CD4-positive, alpha-beta T cell (primary cell): ENCODE data around the gene HIPK3. TPM values are rescaled to one million over a fixed set of nuclear protein-coding genes. Genes with fewer than 3 reads are reported as not detected.

ENCODE experiments used
- ATAC-seq: fragments of 200-7000 bp; cut with Tn5 transposase; one replicate; pipeline ENCODE4 v1.10.0; 2022; ENCODE audit warnings: mild to moderate bottlenecking; ENCODE audit not compliant: poor library complexity
- CTCF ChIA-PET: fragments of 350-600 bp; sonication (Branson Sonifier 250); formaldehyde crosslinking; loops from one replicate; lab custom pipeline; 2021; ENCODE audit warnings: antibody characterized with exemption, inconsistent platforms; lab: Charles Lee
- POLR2A ChIA-PET: fragments of 350-600 bp; sonication (Branson Sonifier 250); formaldehyde crosslinking; loops from one replicate; lab custom pipeline; 2021; ENCODE audit warnings: antibody characterized with exemption, inconsistent platforms; lab: Charles Lee
- DNase-seq, 14 experiments: peaks; one replicate each; pipeline ENCODE4 v3.0.0-alpha.2; 2013 to 2020; ENCODE audit warnings: mixed read lengths in 2 of 14
- H3K27ac ChIP-seq, 2 donors: one replicate each; pipeline versions ENCODE4 v1.5.1 to v1.7.0; 2013; ENCODE audit warnings: low read length in 2 of 2, low read depth in 1 of 2, mild to moderate bottlenecking in 1 of 2
- H3K27me3 ChIP-seq, 2 experiments: 1 replicate in 1 of 2; 2 replicates in 1 of 2; pipeline versions ENCODE4 v1.6.1 to v1.7.0; 2013; ENCODE audit warnings: low read length in 2 of 2, control low read depth in 1 of 2, mild to moderate bottlenecking in 1 of 2, moderate library complexity in 1 of 2; ENCODE audit not compliant: insufficient read depth in 2 of 2, control insufficient read depth in 1 of 2
- H3K36me3 ChIP-seq: one replicate; pipeline ENCODE4 v1.6.1; 2013; ENCODE audit warnings: low read length, control low read depth; ENCODE audit not compliant: insufficient read depth
- H3K4me1 ChIP-seq: one replicate; pipeline ENCODE4 v1.6.1; 2013; ENCODE audit warnings: low read length, control low read depth; ENCODE audit not compliant: insufficient read depth
- H3K4me3 ChIP-seq: one replicate; pipeline ENCODE4 v1.5.1; 2013; ENCODE audit warnings: mild to moderate bottlenecking, low read length, moderate library complexity
- H3K9me3 ChIP-seq, 2 experiments: 1 replicate in 1 of 2; 2 replicates in 1 of 2; pipeline versions ENCODE4 v1.6.1 to v1.7.0; 2013; ENCODE audit warnings: low read length in 2 of 2, mild to moderate bottlenecking in 2 of 2, control low read depth in 1 of 2, moderate library complexity in 1 of 2; ENCODE audit not compliant: control insufficient read depth in 1 of 2, insufficient read depth in 1 of 2
- H3K27ac Mint-ChIP-seq: one replicate; pipeline ENCODE4 v1.8.0; 2020; ENCODE audit warnings: mixed read lengths
- H3K27me3 Mint-ChIP-seq: one replicate; pipeline ENCODE4 v1.8.0; 2021; ENCODE audit warnings: mixed read lengths
- H3K36me3 Mint-ChIP-seq: one replicate; pipeline ENCODE4 v1.8.0; 2021; ENCODE audit warnings: low read depth, mixed read lengths
- H3K4me1 Mint-ChIP-seq: one replicate; pipeline ENCODE4 v1.8.0; 2021; ENCODE audit warnings: low read depth, mixed read lengths
- H3K4me3 Mint-ChIP-seq: one replicate; pipeline ENCODE4 v1.8.0; 2020; ENCODE audit warnings: mild to moderate bottlenecking, mixed read lengths
- H3K9me3 Mint-ChIP-seq: one replicate; pipeline ENCODE4 v1.8.0; 2020; ENCODE audit warnings: mixed read lengths
- CTCF ChIP-seq: fragments of 200-600 bp; IDR thresholded peaks from one replicate; pipeline ENCODE4 v1.8.0; 2022; ENCODE audit warnings: antibody characterized with exemption, mild to moderate bottlenecking
- intact Hi-C, 2 experiments: fragments of 100-400 bp; cut with DNase I in 1 of 2; cut with micrococcal nuclease in 1 of 2; formaldehyde crosslinking; loops; one replicate each; pipeline versions ENCODE4 v1.15.1 to v1.9.0; 2023 to 2025; cut with DNase I, micrococcal nuclease
- total RNA-seq, 174 experiments: library from RNA in 2 of 174; stranded (reverse) in 2 of 174; gene quantifications; one replicate each; pipeline ENCODE4 v1.2.3 and lab custom pipeline; 2021 to 2026

HIPK3 gene
- total RNA-seq, 2 experiments from 2014 or later = 38.1 to 38.9 TPM

GRCh38 chr11:33309118-33309517, 51.9 kb downstream of the HIPK3 start:
- no peaks in the 10 kb centered on the region for H3K27me3 ChIP-seq
- ATAC-seq (no peak), DNase-seq (no peak)
- H3K4me3 ChIP-seq = no peak overlapping the region
- no peaks in the 10 kb centered on the region for H3K36me3 ChIP-seq
- Mint-ChIP-seq H3K9me3 (no peaks in the 10 kb centered on the region), H3K4me3 (no peak overlapping the region), H3K4me1 (peaks cover 63% of the 10 kb centered on the region), H3K27ac (peak overlapping the region; percentile 53), H3K36me3 (peaks cover 6% of the 10 kb centered on the region), H3K27me3 (no peaks in the 10 kb centered on the region)
- H3K27ac ChIP-seq = no peak overlapping the region
- no peaks in the 10 kb centered on the region for H3K9me3 ChIP-seq
- ChIA-PET POLR2A (no interaction called here), CTCF (no interaction called here)
- H3K4me1 ChIP-seq = peaks cover 3% of the 10 kb centered on the region
- TF ChIP-seq CTCF = no peak
- intact Hi-C loops = no loop called here

DNA sequence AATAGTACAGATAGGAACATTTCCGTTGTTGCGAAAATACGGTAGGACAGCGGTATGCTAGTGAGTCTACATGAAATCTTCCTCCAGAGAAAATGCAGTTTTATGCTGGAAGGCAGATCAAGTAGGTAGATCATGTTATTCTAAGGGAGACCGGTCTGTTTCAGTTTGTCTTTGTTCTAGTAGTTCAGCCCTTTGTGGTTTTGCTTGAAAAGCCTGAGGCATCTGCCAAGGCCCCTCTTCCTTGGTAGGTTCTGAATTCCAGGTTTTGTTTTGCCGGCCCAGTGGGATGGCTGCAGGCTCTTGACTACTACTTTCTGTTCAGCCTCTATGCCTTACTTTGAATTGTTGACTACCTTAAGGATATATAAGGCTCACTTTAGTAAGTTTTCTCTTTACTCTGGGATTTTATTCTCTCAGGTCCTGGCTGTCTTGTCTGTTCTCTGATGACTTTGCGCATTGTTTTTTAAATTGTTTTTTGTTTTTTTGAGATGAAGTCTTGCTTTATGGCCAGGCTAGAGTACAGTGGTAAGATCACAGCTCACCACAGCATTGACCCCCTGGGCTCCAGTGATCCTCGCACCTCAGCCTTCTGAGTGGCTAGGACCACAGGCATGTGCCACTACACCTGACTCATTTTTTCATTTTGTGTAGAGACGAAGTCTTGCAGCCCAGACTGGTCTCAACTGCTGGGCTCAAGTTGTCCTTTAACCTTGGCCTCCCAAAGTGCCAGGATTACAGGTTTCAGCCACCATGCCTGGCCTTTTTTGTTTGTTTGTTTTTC, 53.7 kb downstream of the HIPK3 start:
- ATAC-seq = no peak
- peaks cover 11% of the 10 kb centered on the region for H3K36me3 Mint-ChIP-seq
- H3K4me1 ChIP-seq = peaks cover 3% of the 10 kb centered on the region
- H3K27ac Mint-ChIP-seq = peak overlapping the region; percentile 26
- intact Hi-C loops = no loop called here
- no peak for DNase-seq
- CTCF ChIA-PET = no interaction called here
- POLR2A ChIA-PET = no interaction called here
- H3K27me3 Mint-ChIP-seq = no peaks in the 10 kb centered on the region
- no peaks in the 10 kb centered on the region for H3K36me3 ChIP-seq
- no peak for TF ChIP-seq CTCF
- H3K4me3 Mint-ChIP-seq = no peak overlapping the region
- no peaks in the 10 kb centered on the region for H3K9me3 ChIP-seq
- no peak overlapping the region for H3K4me3 ChIP-seq
- H3K27me3 ChIP-seq = no peaks in the 10 kb centered on the region
- H3K27ac ChIP-seq = no peak overlapping the region
- no peaks in the 10 kb centered on the region for H3K9me3 Mint-ChIP-seq
- H3K4me1 Mint-ChIP-seq = peaks cover 60% of the 10 kb centered on the region

DNA sequence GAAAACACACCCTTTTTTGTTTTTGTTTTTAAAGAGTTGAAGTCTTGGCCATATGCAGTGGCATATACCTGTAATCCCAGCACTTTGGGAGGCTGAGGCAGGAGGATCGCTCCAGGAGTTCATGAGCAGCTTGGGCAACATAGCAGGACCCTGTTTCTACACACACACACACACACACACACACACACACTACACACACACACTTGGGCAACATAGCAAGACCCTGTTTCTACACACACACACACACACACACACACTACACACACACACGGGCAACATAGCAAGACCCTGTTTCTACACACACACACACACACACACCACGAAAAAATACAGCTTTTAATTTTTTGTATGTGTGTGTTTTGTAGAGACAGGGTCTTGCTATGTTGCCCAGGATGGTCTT, 54.5 kb downstream of the HIPK3 start:
- no peak for ATAC-seq
- Histone ChIP-seq H3K36me3 (no peaks in the 10 kb centered on the region), H3K27ac (no peak overlapping the region), H3K4me1 (peaks cover 3% of the 10 kb centered on the region), H3K27me3 (no peaks in the 10 kb centered on the region), H3K4me3 (no peak overlapping the region), H3K9me3 (no peaks in the 10 kb centered on the region)
- H3K27me3 Mint-ChIP-seq = no peaks in the 10 kb centered on the region
- no peak for DNase-seq
- TF ChIP-seq CTCF = no peak
- peak overlapping the region; percentile 26 for H3K27ac Mint-ChIP-seq
- CTCF ChIA-PET = no interaction called here
- peaks cover 63% of the 10 kb centered on the region for H3K4me1 Mint-ChIP-seq
- no peaks in the 10 kb centered on the region for H3K9me3 Mint-ChIP-seq
- POLR2A ChIA-PET = no interaction called here
- H3K4me3 Mint-ChIP-seq = no peak overlapping the region
- intact Hi-C loops = no loop called here
- H3K36me3 Mint-ChIP-seq = peaks cover 11% of the 10 kb centered on the region
